Measurements from ENCODE around the gene SPACA7. TPM values are rescaled to one million over a fixed set of nuclear protein-coding genes. Genes with fewer than 3 reads are reported as not detected.

SPACA7 gene
- polyA plus RNA-seq, 3 donors, result not detected

- peaks cover 16 to 26% (median 17%) of the 10 kb centered on the region in 3 donors for H3K27me3 Mint-ChIP-seq (ENCODE audit: low read depth in 3 of 3)
- no peak for TF ChIP-seq CTCF (IDR thresholded peaks at IDR 0.05)
- Histone ChIP-seq H4K20me1 (ENCODE audit: insufficient read depth, low read length) (no peaks in the 10 kb centered on the region), H3K4me3 (replicated peaks in 1 of 3; ENCODE audit: low read depth in 2 of 3, low read length in 3 of 3) (no peak overlapping the region), H3K4me1 (ENCODE audit: control insufficient read depth in 1 of 2, insufficient read depth in 2 of 2, low read length in 2 of 2) (no peaks in the 10 kb centered on the region), H2AFZ (ENCODE audit: insufficient read depth, low read depth, low read length, poor library complexity, severe bottlenecking) (no peak overlapping the region), H3K27me3 (ENCODE audit: control insufficient read depth in 2 of 2, insufficient read depth in 2 of 2, low read length in 2 of 2) (peaks cover 2 to 9% of the 10 kb centered on the region in 2 donors), H3K27ac (ENCODE audit: low read depth in 1 of 2, low read length in 2 of 2) (no peak overlapping the region), H3K79me2 (ENCODE audit: insufficient read depth, low read length) (no peaks in the 10 kb centered on the region), H3K36me3 (replicated peaks in 1 of 2; ENCODE audit: control insufficient read depth in 1 of 2, insufficient read depth in 2 of 2, low read length in 2 of 2) (no peaks in the 10 kb centered on the region), H3K4me2 (replicated peaks; ENCODE audit: extremely low read depth, low read length, poor library complexity, severe bottlenecking) (no peak overlapping the region), H3K9me3 (replicated peaks in 1 of 2; ENCODE audit: control insufficient read depth in 1 of 2, insufficient read depth in 1 of 2, low read length in 2 of 2) (peaks cover 10 to 11% of the 10 kb centered on the region in 2 donors), H3K9ac (ENCODE audit: insufficient read depth, low read length, poor library complexity, severe bottlenecking) (no peak overlapping the region)
- intact Hi-C loops (cut with micrococcal nuclease), result no loop called here
- H3K4me3 Mint-ChIP-seq, result no peak overlapping the region
- no CpG with 5 or more reads among the region's 3 CpGs for WGBS (ENCODE audit: insufficient coverage)
- no peak for DNase-seq
- H3K36me3 Mint-ChIP-seq, result no peaks in the 10 kb centered on the region
- H3K9me3 Mint-ChIP-seq, result peaks cover 3 to 24% (median 16%) of the 10 kb centered on the region in 7 donors
- no peaks in the 10 kb centered on the region for H3K4me1 Mint-ChIP-seq
- H3K27ac Mint-ChIP-seq, result no peak overlapping the region
Observed at GRCh38 chr13:112341446-112341845, 34.7 kb upstream of the SPACA7 start.

GRCh38 chr13:112341976-112342735, 34.0 kb upstream of the SPACA7 start:
- H2AFZ ChIP-seq (ENCODE audit: insufficient read depth, low read depth, low read length, poor library complexity, severe bottlenecking), result no peak overlapping the region
- H3K36me3 ChIP-seq (replicated peaks in 1 of 2; ENCODE audit: control insufficient read depth in 1 of 2, insufficient read depth in 2 of 2, low read length in 2 of 2), result no peaks in the 10 kb centered on the region
- no peaks in the 10 kb centered on the region for H3K79me2 ChIP-seq (ENCODE audit: insufficient read depth, low read length)
- no peaks in the 10 kb centered on the region for H3K4me1 Mint-ChIP-seq
- intact Hi-C loops (cut with micrococcal nuclease), result no loop called here
- no peaks in the 10 kb centered on the region for H4K20me1 ChIP-seq (ENCODE audit: insufficient read depth, low read length)
- no peak for DNase-seq
- no peak overlapping the region for H3K4me2 ChIP-seq (replicated peaks; ENCODE audit: extremely low read depth, low read length, poor library complexity, severe bottlenecking)
- H3K27ac Mint-ChIP-seq, result no peak overlapping the region
- H3K4me3 ChIP-seq (replicated peaks in 1 of 3; ENCODE audit: low read depth in 2 of 3, low read length in 3 of 3), result no peak overlapping the region
- WGBS (ENCODE audit: insufficient coverage), result 72% methylated on average over 24 of the region's 29 CpGs
- no peak overlapping the region for H3K9ac ChIP-seq (ENCODE audit: insufficient read depth, low read length, poor library complexity, severe bottlenecking)
- H3K4me3 Mint-ChIP-seq, result no peak overlapping the region
- no peaks in the 10 kb centered on the region for H3K36me3 Mint-ChIP-seq
- H3K9me3 Mint-ChIP-seq, result peaks cover 3 to 17% (median 13%) of the 10 kb centered on the region in 7 donors
- H3K27me3 ChIP-seq (ENCODE audit: control insufficient read depth in 2 of 2, insufficient read depth in 2 of 2, low read length in 2 of 2), result peaks cover 6 to 16% of the 10 kb centered on the region in 2 donors
- H3K4me1 ChIP-seq (ENCODE audit: control insufficient read depth in 1 of 2, insufficient read depth in 2 of 2, low read length in 2 of 2), result no peaks in the 10 kb centered on the region
- H3K27ac ChIP-seq (ENCODE audit: low read depth in 1 of 2, low read length in 2 of 2), result no peak overlapping the region
- no peak for TF ChIP-seq CTCF (IDR thresholded peaks at IDR 0.05)
- peaks cover 11 to 12% of the 10 kb centered on the region in 2 donors for H3K9me3 ChIP-seq (replicated peaks in 1 of 2; ENCODE audit: control insufficient read depth in 1 of 2, insufficient read depth in 1 of 2, low read length in 2 of 2)
- peaks cover 22 to 32% (median 24%) of the 10 kb centered on the region in 3 donors for H3K27me3 Mint-ChIP-seq (ENCODE audit: low read depth in 3 of 3)

Data from CD14-positive monocyte (primary cell).